ENCODE results near the gene LPAR2.

The LPAR2 gene

GRCh38 chr19:19627621-19628500 lies at the start of gene LPAR2:
Gene LPAR2 (minus strand): TSS chr19:19628220. CDS start chr19:19627275, 945 bp downstream.
- TF ChIP-seq CTCF (IDR thresholded peaks at IDR 0.05) = no peak
- H3K9me3 ChIP-seq (ENCODE audit: control insufficient read depth, low read length) = no peaks in the 10 kb centered on the region
- H2AFZ ChIP-seq = peak within 1 kb of the TSS; percentile 94
- no peaks in the 10 kb centered on the region for H3K36me3 ChIP-seq (ENCODE audit: control insufficient read depth, insufficient read depth, low read length)
- peak within 1 kb of the TSS; percentile 53 for H3K4me3 ChIP-seq (ENCODE audit: low read depth, low read length)
- peak within 1 kb of the TSS; percentile 58 for H3K4me2 ChIP-seq (ENCODE audit: low read length)
- H3K9ac ChIP-seq = no peak within 1 kb of the TSS
- H3K4me1 ChIP-seq = no peaks in the 10 kb centered on the region
- H3K27me3 ChIP-seq (ENCODE audit: control insufficient read depth, insufficient read depth, low read length) = no peaks in the 10 kb centered on the region
- peak within 1 kb of the TSS; percentile 49 for H3K27ac ChIP-seq
- no peaks in the 10 kb centered on the region for H3K79me2 ChIP-seq

- Histone ChIP-seq H3K4me1 (no peaks in the 10 kb centered on the region), H3K27me3 (ENCODE audit: control insufficient read depth, insufficient read depth, low read length) (no peaks in the 10 kb centered on the region), H3K9ac (no peak overlapping the region), H3K9me3 (ENCODE audit: control insufficient read depth, low read length) (no peaks in the 10 kb centered on the region), H2AFZ (no peak overlapping the region), H3K27ac (no peak overlapping the region), H3K36me3 (ENCODE audit: control insufficient read depth, insufficient read depth, low read length) (no peaks in the 10 kb centered on the region), H3K79me2 (no peaks in the 10 kb centered on the region), H3K4me3 (ENCODE audit: low read depth, low read length) (no peak overlapping the region), H3K4me2 (ENCODE audit: low read length) (no peak overlapping the region)
- TF ChIP-seq CTCF (IDR thresholded peaks at IDR 0.05) = no peak
Measured at GRCh38 chr19:19677579-19677978, 49.6 kb upstream of the LPAR2 start.

- Histone ChIP-seq H3K4me1 (no peaks in the 10 kb centered on the region), H3K27ac (no peak overlapping the region), H3K27me3 (ENCODE audit: control insufficient read depth, insufficient read depth, low read length) (no peaks in the 10 kb centered on the region), H3K79me2 (no peaks in the 10 kb centered on the region), H3K4me3 (ENCODE audit: low read depth, low read length) (no peak overlapping the region), H2AFZ (no peak overlapping the region), H3K36me3 (ENCODE audit: control insufficient read depth, insufficient read depth, low read length) (no peaks in the 10 kb centered on the region), H3K9ac (no peak overlapping the region), H3K4me2 (ENCODE audit: low read length) (no peak overlapping the region), H3K9me3 (ENCODE audit: control insufficient read depth, low read length) (no peaks in the 10 kb centered on the region)
- TF ChIP-seq CTCF (IDR thresholded peaks at IDR 0.05) = no peak
Measured at GRCh38 chr19:19674315-19674714, 46.3 kb upstream of the LPAR2 start.

GRCh38 chr19:19672816-19673215 lies 44.8 kb upstream of the LPAR2 start:
- no peak for TF ChIP-seq CTCF (IDR thresholded peaks at IDR 0.05)
- no peaks in the 10 kb centered on the region for H3K79me2 ChIP-seq
- no peak overlapping the region for H3K27ac ChIP-seq
- no peak overlapping the region for H3K4me3 ChIP-seq (ENCODE audit: low read depth, low read length)
- H3K4me1 ChIP-seq = no peaks in the 10 kb centered on the region
- no peak overlapping the region for H2AFZ ChIP-seq
- H3K9ac ChIP-seq = no peak overlapping the region
- H3K36me3 ChIP-seq (ENCODE audit: control insufficient read depth, insufficient read depth, low read length) = no peaks in the 10 kb centered on the region
- H3K27me3 ChIP-seq (ENCODE audit: control insufficient read depth, insufficient read depth, low read length) = no peaks in the 10 kb centered on the region
- no peaks in the 10 kb centered on the region for H3K9me3 ChIP-seq (ENCODE audit: control insufficient read depth, low read length)
- no peak overlapping the region for H3K4me2 ChIP-seq (ENCODE audit: low read length)
